NCI-H2227 (cell line): Measurements from ENCODE around the gene SBSN.

Experiments
- DNase-seq: peaks from one replicate; lab custom pipeline; 2025; ENCODE audit not compliant: unreplicated experiment; lab: John Stamatoyannopoulos, UW

The SBSN gene, protein sequence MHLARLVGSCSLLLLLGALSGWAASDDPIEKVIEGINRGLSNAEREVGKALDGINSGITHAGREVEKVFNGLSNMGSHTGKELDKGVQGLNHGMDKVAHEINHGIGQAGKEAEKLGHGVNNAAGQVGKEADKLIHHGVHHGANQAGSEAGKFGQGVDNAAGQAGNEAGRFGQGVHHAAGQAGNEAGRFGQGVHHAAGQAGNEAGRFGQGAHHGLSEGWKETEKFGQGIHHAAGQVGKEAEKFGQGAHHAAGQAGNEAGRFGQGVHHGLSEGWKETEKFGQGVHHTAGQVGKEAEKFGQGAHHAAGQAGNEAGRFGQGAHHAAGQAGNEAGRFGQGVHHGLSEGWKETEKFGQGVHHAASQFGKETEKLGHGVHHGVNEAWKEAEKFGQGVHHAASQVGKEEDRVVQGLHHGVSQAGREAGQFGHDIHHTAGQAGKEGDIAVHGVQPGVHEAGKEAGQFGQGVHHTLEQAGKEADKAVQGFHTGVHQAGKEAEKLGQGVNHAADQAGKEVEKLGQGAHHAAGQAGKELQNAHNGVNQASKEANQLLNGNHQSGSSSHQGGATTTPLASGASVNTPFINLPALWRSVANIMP

DNA sequence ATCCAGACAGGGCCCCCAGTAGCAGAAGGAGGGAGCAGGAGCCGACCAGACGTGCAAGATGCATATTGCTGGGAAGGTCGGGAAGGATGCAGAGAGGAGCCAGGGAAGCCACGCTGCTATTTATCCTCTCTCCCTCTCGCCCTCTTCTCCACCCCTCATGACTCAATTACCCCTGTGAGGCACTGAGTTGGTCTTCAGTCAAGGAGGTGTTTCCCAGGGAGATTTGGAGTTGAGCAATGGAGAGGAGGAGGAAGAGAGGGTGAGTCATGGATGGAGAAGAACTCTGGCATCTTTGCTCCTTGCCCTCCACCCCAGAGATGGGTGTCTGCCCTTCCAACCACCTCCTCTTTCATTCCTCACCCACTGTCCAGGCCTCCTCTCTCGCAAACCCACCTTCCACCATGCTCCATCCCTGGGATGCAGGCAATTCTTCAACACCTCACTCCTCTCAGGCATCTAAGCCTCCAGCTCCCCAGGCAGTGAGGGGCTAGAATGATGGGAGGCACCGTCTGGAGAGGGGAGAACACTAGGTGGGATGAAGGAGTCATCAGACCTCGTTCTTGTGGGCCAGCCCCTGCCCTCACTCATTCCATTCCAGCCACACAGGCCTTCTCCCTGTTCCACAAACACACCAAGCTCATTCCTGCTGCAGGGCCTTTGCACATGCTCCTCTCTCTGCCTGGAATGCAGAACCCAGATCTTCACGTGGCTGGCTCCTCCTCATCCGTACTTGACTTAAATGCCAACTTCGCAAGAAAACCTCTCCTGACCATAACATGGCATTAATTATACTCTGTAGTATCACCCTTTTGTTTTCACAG is at the start of gene SBSN:
Gene SBSN (minus strand): TSS at position 94 of the 821 bp plus-strand sequence. CDS start 30 bp downstream, at position 64.
- no peak for DNase-seq

DNA sequence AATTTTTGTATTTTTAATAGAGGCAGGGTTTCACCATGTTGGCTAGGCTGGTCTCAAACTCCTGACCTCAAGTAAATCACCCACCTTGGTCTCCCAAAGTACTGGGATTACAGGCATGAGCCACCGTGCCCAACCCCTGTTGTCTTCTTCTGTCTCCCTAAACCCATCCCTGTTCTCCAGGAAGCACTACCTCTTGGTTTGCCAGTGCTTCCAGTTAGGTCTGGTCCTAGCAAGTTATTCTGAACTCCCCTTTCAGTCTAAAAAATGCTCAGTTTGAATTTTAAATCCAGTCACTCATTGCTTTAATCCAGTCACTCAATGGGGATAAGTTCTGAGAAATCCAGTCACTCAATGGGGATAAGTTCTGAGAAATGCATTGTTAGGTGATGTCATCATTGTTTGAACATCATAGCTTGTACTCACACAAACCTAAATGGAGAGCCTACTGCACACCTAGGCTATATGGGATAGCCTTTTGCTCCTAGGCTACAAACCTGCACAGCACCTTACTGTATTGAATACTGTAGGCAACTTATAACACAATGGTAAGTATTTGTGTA is 43.4 kb upstream of the SBSN start:
- no peak for DNase-seq

DNA sequence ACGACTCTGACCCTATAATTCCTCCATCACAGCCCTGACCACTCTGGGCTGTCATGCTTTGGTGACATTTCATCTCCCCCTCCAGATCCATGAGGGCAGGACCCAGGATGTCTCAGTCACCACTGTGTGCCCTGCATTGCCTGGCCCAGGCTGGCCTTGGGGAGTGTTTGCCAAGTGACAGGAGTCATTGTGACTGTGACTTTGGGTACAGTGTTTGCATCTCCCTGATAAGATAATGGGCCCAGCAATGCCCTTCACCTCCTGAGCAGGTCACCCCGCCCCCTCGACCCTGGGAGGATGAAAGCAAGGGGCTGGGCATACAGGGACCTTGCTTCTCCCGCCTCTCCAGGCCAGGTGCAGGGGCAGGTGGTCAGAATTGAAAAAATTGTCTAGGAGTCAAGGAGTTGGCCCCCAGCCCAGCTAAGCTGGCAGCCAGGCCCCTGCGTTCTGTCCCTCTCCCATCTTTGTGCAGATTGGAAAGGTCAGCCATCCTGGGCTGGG is 41.2 kb upstream of the SBSN start:
- no peak for DNase-seq

DNA sequence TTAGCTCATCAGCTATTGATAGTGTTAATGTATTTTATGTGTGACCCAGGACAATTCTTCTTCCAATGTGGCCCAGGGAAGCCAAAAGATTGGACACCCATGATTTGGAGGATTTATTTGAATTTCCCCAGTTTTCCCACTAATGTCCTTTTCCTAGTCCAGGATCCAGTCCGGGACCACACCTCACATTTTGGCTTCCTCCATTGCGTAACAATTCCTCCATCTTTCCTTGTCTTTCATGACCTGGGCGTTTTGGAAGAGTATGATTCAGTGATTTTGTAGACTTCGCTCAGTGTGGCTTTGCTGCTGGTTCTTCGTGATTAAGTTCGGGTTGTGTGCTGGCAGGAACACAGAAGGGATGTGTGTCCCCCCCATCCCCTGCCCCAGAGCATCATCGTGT is 38.6 kb upstream of the SBSN start:
- DNase-seq: no peak

DNA sequence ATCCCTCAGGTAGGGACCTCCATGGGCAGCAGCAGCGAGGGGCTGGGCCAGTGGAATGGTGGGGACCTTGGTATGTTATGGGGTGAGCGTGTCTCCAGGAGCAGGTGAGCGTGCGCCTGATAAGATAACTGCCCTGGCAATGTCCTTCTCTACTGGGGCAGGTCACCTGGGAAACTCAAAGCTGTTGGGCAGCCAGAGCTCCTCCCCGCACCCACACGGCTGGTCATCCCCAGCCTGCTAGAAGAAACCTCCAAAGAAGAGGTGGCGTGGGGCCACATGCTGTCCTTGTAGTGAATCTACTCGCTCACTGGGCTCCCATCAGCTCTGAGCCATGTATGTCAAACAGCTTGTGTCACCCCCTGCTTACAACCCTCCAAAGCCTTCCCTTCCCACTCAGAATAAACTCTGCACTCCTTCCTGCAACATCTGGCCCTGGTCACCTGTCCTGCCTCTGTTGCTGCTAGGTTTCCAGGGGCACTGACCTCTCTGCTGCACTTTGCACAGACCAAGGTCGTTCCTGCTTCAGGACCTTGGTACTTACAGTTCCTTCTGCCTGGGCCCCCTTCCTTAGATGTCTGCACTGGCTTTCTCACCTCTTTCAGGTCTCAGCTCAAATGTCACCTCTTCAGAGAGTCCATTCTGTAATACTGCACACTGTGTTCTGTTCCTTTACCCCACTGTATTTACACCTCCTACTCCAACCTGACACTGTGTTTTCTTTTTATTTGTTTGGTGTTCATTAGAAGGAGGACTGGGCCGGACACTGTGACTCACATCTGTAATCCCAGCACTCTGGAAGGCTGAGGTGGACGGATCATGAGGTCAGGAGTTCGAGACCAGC is 37.1 kb upstream of the SBSN start:
- DNase-seq: no peak

DNA sequence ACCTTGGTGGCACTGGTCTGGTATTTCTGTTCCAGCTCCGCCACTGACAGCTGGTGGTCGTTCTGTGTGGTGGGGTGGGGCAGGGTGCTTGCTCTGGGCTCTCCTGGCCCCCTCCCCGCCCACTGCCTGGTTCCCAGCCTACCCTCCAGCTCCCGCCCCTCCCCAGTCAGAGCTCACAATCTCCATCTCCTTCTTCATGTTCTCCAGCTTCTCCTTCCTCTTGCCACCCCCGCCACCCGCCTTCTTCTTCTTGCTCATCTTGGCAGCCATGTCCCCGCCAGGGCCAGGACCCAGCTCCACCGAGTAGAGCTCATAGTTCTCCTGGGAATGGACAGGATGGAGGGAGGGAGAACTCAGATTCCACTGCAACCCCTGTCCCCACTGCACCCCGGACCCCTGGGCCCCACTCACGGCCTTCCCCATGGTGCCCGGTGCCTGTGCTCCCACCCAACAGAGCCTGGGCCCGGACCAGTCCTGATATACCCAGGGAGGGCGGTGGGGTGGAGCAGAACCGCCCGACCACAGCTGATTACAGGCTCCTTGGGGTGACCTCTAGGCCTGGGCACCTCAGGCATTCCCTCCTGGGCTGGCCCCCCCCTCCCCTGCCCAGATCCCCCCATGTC is 35.2 kb upstream of the SBSN start, which contains the start of gene ATP4A:
Gene ATP4A (minus strand): TSS at position 452 of the 623 bp plus-strand sequence. CDS start 29 bp downstream, at position 423.
- no peak for DNase-seq

DNA sequence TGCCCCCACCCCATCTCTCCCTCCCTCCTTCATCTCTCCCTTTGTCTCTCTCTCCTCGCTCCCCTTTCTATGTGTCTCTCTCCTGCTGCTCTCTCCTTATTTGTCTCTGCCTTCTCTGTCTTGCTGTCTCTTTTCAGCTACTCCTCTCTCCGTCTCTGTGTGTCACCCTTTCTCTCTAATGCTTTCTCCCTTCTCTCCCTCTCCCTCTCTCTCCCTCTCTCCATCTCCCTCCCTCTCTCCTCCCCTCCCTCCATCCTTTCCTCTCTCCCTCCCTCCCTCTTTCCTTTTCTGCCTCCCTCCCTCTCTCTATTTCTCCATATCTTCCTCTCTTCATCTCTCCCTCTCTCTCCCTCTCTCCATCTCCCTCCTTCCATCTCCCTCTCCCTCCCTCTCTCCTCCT is 34.7 kb upstream of the SBSN start:
- no peak for DNase-seq

DNA sequence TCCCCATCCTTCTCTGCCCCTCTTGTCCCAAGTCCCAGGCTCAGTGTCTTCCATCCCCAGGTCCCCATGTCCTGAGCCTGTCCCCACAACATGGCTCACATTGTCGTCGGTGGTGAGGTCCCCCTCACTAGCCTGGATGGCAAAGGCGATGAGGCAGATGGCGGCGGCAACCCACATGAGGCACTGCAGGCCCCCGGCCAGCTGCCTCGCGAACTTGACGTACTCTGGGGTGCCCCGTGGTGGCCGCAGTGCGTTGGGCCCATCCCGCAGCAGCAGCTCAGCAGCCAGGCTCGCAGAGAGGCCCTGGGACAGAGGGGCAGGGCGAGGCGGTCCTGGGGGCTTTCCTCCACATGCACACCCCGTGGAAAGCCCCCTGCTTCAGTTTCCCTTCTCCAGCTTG is 34.2 kb upstream of the SBSN start:
- DNase-seq: no peak

DNA sequence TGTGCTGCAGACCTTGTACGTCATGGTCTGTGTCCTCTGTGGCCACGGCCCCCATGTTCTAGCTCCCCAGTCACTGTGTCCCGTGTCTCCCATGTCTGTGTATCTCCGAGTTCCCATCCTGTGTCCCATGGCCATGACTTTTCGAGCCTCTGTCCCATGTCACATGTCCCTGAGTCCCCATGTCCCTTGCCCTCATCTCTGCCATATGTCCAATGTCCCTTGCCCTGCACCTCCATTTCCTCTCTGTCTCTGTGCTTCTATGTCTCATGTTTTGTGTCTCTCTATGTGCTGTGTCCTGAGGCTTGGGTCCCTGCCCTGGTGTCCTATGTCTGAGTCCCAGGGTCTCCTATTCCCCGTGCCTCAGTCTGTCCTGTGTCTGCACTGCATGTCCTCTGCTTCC is 33.3 kb upstream of the SBSN start:
- DNase-seq: no peak

DNA sequence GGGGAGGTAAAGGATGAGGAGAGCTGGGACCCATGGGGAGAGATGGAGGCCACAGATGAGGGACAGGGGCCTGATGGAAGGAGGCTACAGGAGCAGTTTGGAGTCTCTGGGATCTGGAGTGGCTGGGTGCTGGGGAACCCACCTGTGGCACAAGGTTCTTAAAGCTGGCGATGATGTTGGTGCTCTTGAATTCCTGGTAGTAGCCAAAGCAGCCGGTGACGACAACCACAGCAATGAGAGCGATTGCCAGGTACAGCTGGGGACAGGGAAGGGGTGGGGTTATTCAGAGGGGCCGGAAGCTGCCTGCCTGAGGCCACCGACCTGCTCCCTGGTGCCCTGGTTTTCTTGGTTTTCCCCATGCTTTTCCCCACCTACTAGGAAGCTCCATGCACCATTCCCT is 32.6 kb upstream of the SBSN start:
- no peak for DNase-seq

DNA sequence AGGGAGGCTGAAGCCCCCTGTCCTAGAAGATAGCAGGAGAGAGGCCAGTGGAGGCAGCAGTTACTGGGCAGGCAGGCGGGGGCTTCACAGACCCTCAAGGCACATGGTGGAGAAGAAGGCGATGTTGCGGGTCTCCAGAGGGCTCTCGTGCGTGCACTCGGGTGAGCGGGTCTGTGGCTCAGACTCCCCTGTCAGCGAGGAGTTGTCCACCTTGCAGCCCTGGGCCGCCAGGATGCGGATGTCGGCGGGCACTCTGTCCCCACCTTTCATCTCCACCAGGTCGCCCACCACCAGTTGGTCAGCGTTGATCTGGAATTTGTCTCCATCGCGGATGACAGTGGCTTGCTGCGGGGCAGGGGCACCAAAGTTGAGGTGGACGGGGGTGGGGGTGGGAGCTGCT is 32.2 kb upstream of the SBSN start:
- no peak for DNase-seq

DNA sequence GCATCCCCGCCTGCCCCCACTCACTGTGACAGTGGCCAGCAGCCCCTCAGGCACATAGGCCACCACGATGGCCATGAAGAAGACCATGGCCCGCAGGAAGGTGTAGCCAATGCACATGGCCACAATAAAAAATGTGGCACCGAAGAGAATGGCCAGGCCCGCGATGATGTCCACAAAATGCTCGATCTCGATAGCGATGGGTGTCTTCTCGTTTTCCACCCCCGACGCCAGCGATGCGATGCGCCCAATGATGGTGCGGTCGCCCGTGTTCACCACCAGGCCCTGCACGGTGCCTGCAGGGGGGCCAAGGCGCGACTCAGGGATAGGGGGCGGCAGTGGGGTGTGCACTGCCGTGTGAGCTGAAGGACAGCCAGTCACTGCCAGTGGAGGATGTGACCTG is 31.7 kb upstream of the SBSN start:
- DNase-seq: no peak

DNA sequence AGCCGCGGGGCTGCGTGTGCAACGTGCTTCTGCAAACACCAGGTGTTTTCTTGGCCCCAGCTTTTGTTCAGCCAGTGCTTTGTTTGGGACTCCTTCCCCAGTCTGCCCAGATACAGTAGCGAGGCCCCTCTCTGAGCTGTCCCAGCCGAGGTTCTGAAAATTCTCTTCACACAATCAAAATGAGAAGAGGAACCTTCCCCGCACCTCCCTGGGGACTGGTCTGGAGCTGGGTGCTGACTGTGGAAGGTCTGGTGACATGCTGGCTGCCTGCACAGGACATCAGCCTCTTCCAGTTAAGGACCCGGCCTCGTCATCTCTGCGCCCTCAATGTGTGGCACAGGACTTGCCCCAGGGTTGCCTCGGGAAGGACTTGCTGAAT is 31.2 kb upstream of the SBSN start:
- no peak for DNase-seq

DNA sequence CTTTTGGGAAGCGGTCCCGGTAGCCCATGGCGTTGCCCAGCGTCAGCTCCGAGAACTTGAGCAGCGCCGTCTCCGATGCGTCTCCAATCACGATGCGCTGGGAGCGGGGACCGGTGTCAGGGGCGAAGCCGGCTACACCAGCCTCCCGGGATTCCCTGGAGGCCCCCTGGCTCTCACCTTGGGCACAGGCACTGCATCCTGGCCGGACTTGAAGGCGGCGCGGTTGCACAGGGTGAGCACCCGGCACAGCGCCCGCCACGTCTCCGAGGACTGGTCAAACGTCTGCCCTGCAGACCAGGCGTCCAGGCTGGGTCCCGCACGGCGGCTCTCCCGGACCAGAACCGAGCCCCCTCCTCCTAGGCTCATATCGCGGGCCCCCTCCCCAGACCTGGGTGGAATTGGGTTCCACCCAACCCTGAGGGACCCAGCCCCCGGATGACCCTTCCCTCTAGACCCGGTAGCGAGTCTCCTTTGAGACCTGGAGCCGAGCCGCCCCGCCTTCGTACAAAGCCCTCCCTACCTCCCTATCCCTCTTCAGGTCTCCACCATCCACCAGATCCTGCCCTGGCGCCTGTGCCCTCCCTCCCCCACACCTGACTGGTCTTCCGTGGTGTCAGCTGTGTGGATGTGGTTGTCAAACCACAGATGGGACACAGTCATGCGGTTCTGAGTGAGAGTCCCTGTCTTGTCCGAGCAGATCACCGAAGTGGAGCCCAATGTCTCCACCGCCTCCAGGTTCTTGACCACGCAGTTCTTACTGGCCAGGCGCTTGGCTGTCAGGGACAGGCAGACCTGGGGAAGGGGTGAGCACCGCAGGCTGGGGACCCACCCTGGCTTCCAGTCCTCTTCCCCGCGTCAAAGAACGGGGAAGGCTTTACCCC is 30.5 kb upstream of the SBSN start:
- DNase-seq: peak; percentile 74

DNA sequence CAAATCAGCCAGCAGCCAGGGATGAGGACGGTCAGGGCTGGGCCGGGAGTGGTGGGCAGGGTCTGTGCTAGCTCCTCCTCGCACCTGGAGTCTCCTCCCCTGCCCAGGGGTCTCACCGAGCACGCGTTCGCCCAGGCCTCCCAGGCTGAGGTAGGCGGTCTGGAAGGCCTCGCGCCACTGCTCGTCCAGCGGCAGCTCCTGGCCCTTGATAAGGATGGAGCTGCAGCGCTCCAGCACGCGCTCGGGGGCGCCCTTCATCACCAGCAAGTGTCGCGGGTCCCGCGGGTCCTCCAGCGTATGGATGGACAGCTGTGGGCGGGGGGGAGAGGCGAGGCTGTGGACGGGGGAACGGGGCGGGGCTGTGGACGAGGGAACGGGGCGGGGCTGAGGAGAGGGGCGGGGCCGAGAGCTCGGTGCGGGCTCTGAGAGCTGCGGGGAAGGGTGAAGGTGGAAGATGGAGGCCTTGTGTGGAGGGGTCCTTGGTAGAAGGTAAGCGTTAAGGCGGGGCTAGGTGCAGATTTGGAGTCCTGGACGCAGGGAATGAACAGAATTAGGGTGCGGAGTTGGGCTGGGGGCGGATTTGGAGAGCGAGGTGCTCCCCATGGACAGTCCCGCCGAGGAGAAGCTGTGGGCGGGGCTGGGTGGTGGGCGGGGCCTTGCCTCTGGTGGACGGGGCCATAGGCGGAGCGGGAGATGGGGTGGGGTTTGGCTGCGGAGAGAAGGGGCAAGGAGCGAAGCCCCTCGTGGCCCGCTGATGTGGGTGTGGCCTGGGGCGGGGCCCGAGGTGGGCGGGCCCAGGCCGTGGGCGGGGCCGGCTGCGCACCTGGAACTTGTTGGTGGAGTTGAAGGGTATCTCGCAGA is 29.7 kb upstream of the SBSN start:
- DNase-seq: peak; percentile 100

DNA sequence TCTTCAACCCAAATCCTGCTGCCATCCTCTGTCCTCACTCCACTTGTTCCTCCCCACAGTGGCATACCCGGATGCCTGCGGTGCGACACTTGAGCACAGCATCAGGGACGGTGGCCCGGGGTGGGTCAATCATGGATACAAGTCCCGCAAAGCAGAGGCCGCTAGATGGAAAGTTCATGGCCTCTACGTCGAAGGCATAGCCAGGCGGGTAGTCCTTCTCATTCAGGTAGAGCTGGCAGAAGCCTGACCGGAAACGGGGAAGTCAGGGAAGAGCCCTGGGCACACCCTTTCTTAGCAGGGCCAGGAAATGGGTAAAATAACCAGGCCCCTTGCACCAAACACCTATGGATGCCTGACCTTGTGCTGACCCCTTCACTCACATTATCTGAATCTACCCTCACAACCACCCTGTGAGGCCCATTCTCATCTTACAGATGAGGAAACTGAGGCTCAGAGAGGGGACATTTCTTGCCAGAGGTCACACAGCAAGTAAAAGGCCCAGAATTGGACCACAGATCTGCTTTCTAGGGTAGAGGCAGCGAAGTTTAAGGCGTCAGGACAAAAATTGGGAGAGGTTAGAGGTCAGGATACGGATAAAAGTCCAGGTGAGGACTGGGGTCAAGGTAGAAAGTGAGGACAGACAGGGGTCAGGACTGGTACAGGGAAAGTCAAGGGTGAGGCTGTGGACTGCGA is 28.9 kb upstream of the SBSN start:
- no peak for DNase-seq

DNA sequence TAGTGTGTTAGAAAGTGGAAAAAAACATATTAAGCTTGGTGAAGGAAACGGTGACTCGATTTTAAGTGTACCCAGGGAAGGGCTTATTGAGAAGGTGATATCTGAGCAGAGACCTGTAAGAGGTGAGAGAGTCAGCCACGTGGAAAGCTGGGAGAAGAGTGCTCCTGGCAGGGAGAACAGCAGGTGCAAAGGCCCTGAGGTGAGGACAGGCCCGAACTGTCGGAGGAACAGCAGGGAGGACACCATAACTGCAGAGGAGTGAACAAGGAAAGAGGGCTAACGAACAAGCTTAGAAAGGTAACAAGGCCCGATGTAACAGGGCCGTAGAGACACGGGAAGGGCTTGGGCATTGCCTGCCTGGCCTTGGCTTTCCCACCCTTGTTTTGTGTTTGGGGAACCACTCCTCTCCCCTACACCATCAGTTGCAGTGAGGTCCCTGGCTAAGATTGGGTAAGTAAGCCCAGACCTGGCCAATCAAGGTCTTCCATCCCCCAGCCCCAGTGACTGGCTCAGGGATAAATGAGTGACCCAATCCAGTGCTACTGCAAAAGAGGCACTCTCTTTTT is 28.0 kb upstream of the SBSN start:
- no peak for DNase-seq
